Activated T-helper 2 cell treated with anti-CD3 and anti-CD28 coated beads, Interferon-gamma antibody, Interleukin-2, Interleukin-4, amounts not matched to agents 10 μg/mL and 5 μg/mL and 100 μg/mL, durations not matched to agents 14 hours and 24 hours and 36 hours (primary cell): ENCODE measurements around the gene ROR1. TPM values are rescaled to one million over a fixed set of nuclear protein-coding genes. Genes with fewer than 3 reads are reported as not detected.
A peak's percentile ranks its signal among the peaks of the same experiment; 100 is the strongest.

Experiments
- DNase-seq: peaks from one replicate; pipeline ENCODE4 v3.0.0; 2021; ENCODE audit warnings: low spot score
- H3K27ac Mint-ChIP-seq: one replicate; pipeline ENCODE4 v1.8.0; 2021; ENCODE audit warnings: mixed read lengths
- H3K27me3 Mint-ChIP-seq: one replicate; pipeline ENCODE4 v1.8.0; 2021; ENCODE audit warnings: low read depth, mixed read lengths
- H3K36me3 Mint-ChIP-seq: one replicate; pipeline ENCODE4 v1.8.0; 2021; ENCODE audit warnings: low read depth, mixed read lengths
- H3K4me1 Mint-ChIP-seq: one replicate; pipeline ENCODE4 v1.8.0; 2021; ENCODE audit warnings: low read depth, mixed read lengths
- H3K4me3 Mint-ChIP-seq: one replicate; pipeline ENCODE4 v1.8.0; 2021; ENCODE audit warnings: low read depth, mild to moderate bottlenecking, moderate library complexity, mixed read lengths
- H3K9me3 Mint-ChIP-seq: one replicate; pipeline ENCODE4 v1.8.0; 2021; ENCODE audit warnings: mixed read lengths
- intact Hi-C: fragments of 100-400 bp; cut with micrococcal nuclease; formaldehyde crosslinking; loops from one replicate; pipeline ENCODE4 v1.15.1; 2023
- total RNA-seq: library from RNA; stranded (reverse); gene quantifications from 2 replicates; pipeline ENCODE4 v1.2.3, GENCODE V29; 2022

The ROR1 gene
- total RNA-seq, 1 donor from 2014 or later, result 0.09 TPM

GRCh38 chr1:63984257-63984929 lies 210.6 kb downstream of the ROR1 start:
- intact Hi-C loops, result no loop called here

GRCh38 chr1:63984930-63985290 lies 211.1 kb downstream of the ROR1 start:
- Mint-ChIP-seq H3K27ac (no peak overlapping the region), H3K4me1 (no peaks in the 10 kb centered on the region), H3K36me3 (no peaks in the 10 kb centered on the region), H3K4me3 (no peak overlapping the region), H3K27me3 (peaks cover 7% of the 10 kb centered on the region), H3K9me3 (no peaks in the 10 kb centered on the region)
- intact Hi-C loops, result no loop called here
- no peak for DNase-seq

More at GRCh38 chr1:63984257-63984929, 210.6 kb downstream of the ROR1 start:
- H3K36me3 Mint-ChIP-seq, result no peaks in the 10 kb centered on the region
- peaks cover 7% of the 10 kb centered on the region for H3K27me3 Mint-ChIP-seq
- H3K4me1 Mint-ChIP-seq, result no peaks in the 10 kb centered on the region
- no peak overlapping the region for H3K4me3 Mint-ChIP-seq
- no peak for DNase-seq
- no peaks in the 10 kb centered on the region for H3K9me3 Mint-ChIP-seq
- H3K27ac Mint-ChIP-seq, result no peak overlapping the region

GRCh38 chr1:63987014-63987627 lies 213.3 kb downstream of the ROR1 start:
- H3K36me3 Mint-ChIP-seq, result no peaks in the 10 kb centered on the region
- no peak overlapping the region for H3K4me3 Mint-ChIP-seq
- H3K27ac Mint-ChIP-seq, result no peak overlapping the region
- H3K9me3 Mint-ChIP-seq, result no peaks in the 10 kb centered on the region
- intact Hi-C loops, result no loop called here
- H3K4me1 Mint-ChIP-seq, result no peaks in the 10 kb centered on the region
- no peak for DNase-seq
- peaks cover 7% of the 10 kb centered on the region for H3K27me3 Mint-ChIP-seq

GRCh38 chr1:63987628-63988024 lies 213.8 kb downstream of the ROR1 start:
- Mint-ChIP-seq H3K36me3 (no peaks in the 10 kb centered on the region), H3K27me3 (peaks cover 7% of the 10 kb centered on the region), H3K9me3 (no peaks in the 10 kb centered on the region), H3K27ac (no peak overlapping the region), H3K4me1 (no peaks in the 10 kb centered on the region), H3K4me3 (no peak overlapping the region)
- DNase-seq, result no peak
- intact Hi-C loops, result no loop called here

- DNase-seq, result no peak
- no peak overlapping the region for H3K27ac Mint-ChIP-seq
Observed at GRCh38 chr1:63988941-63989340, 215.1 kb downstream of the ROR1 start.

GRCh38 chr1:63991685-63992084 lies 217.9 kb downstream of the ROR1 start:
- H3K4me1 Mint-ChIP-seq, result no peaks in the 10 kb centered on the region
- H3K36me3 Mint-ChIP-seq, result no peaks in the 10 kb centered on the region
- DNase-seq, result no peak
- intact Hi-C loops, result no loop called here
- H3K27me3 Mint-ChIP-seq, result peaks cover 4% of the 10 kb centered on the region
- no peak overlapping the region for H3K27ac Mint-ChIP-seq
- H3K4me3 Mint-ChIP-seq, result no peak overlapping the region
- no peaks in the 10 kb centered on the region for H3K9me3 Mint-ChIP-seq

More at GRCh38 chr1:63988941-63989340, 215.1 kb downstream of the ROR1 start:
- Mint-ChIP-seq H3K36me3 (no peaks in the 10 kb centered on the region), H3K4me3 (no peak overlapping the region), H3K9me3 (no peaks in the 10 kb centered on the region), H3K27me3 (peaks cover 4% of the 10 kb centered on the region), H3K4me1 (no peaks in the 10 kb centered on the region)
- intact Hi-C loops, result no loop called here

- H3K27me3 Mint-ChIP-seq, result no peaks in the 10 kb centered on the region
- DNase-seq, result no peak
- H3K4me3 Mint-ChIP-seq, result no peak overlapping the region
- H3K4me1 Mint-ChIP-seq, result no peaks in the 10 kb centered on the region
- no peak overlapping the region for H3K27ac Mint-ChIP-seq
- H3K9me3 Mint-ChIP-seq, result no peaks in the 10 kb centered on the region
- intact Hi-C loops, result no loop called here
- H3K36me3 Mint-ChIP-seq, result no peaks in the 10 kb centered on the region
Observed at GRCh38 chr1:64000021-64000420, 226.2 kb downstream of the ROR1 start.

- intact Hi-C loops, result no loop called here
- Mint-ChIP-seq H3K9me3 (no peaks in the 10 kb centered on the region), H3K4me3 (no peak overlapping the region), H3K27me3 (no peaks in the 10 kb centered on the region), H3K27ac (no peak overlapping the region), H3K4me1 (no peaks in the 10 kb centered on the region), H3K36me3 (no peaks in the 10 kb centered on the region)
- no peak for DNase-seq
Observed at GRCh38 chr1:64001038-64001437, 227.2 kb downstream of the ROR1 start.

- H3K27me3 Mint-ChIP-seq, result no peaks in the 10 kb centered on the region
- no peaks in the 10 kb centered on the region for H3K36me3 Mint-ChIP-seq
- no peak overlapping the region for H3K4me3 Mint-ChIP-seq
- no peak overlapping the region for H3K27ac Mint-ChIP-seq
- peaks cover 7% of the 10 kb centered on the region for H3K4me1 Mint-ChIP-seq
- H3K9me3 Mint-ChIP-seq, result no peaks in the 10 kb centered on the region
- no peak for DNase-seq
- intact Hi-C loops, result no loop called here
Observed at GRCh38 chr1:64004451-64005025, 230.7 kb downstream of the ROR1 start.

GRCh38 chr1:64005801-64006200 lies 232.0 kb downstream of the ROR1 start:
- no peaks in the 10 kb centered on the region for H3K27me3 Mint-ChIP-seq
- peaks cover 7% of the 10 kb centered on the region for H3K4me1 Mint-ChIP-seq
- H3K9me3 Mint-ChIP-seq, result no peaks in the 10 kb centered on the region
- H3K4me3 Mint-ChIP-seq, result no peak overlapping the region
- intact Hi-C loops, result no loop called here
- no peak for DNase-seq
- H3K36me3 Mint-ChIP-seq, result no peaks in the 10 kb centered on the region
- H3K27ac Mint-ChIP-seq, result no peak overlapping the region

- Mint-ChIP-seq H3K9me3 (no peaks in the 10 kb centered on the region), H3K4me1 (peaks cover 7% of the 10 kb centered on the region), H3K27me3 (no peaks in the 10 kb centered on the region), H3K27ac (peak overlapping the region; percentile 56), H3K36me3 (no peaks in the 10 kb centered on the region), H3K4me3 (no peak overlapping the region)
- DNase-seq, result no peak
- intact Hi-C loops, result no loop called here
Observed at GRCh38 chr1:64006276-64007051, 232.6 kb downstream of the ROR1 start.

- H3K4me1 Mint-ChIP-seq, result peaks cover 7% of the 10 kb centered on the region
- no peak for DNase-seq
- H3K27me3 Mint-ChIP-seq, result no peaks in the 10 kb centered on the region
- no peak overlapping the region for H3K4me3 Mint-ChIP-seq
- intact Hi-C loops, result no loop called here
- H3K9me3 Mint-ChIP-seq, result no peaks in the 10 kb centered on the region
- no peak overlapping the region for H3K27ac Mint-ChIP-seq
- H3K36me3 Mint-ChIP-seq, result no peaks in the 10 kb centered on the region
Observed at GRCh38 chr1:64010316-64010715, 236.5 kb downstream of the ROR1 start.

- Mint-ChIP-seq H3K27me3 (peaks cover 2% of the 10 kb centered on the region), H3K4me3 (no peak overlapping the region), H3K36me3 (no peaks in the 10 kb centered on the region), H3K4me1 (peaks cover 2% of the 10 kb centered on the region), H3K9me3 (no peaks in the 10 kb centered on the region), H3K27ac (no peak overlapping the region)
- intact Hi-C loops, result no loop called here
- no peak for DNase-seq
Observed at GRCh38 chr1:64013395-64013794, 239.6 kb downstream of the ROR1 start.
